HG02938 (cell line): ENCODE measurements around the gene ITGAL.
A peak's percentile ranks its signal among the peaks of the same experiment; 100 is the strongest.

ENCODE experiments used
- ATAC-seq: cut with Tn5 transposase; IDR thresholded peaks from one replicate; pipeline ENCODE4 v1.9.1; 2021; ENCODE audit warnings: mild to moderate bottlenecking, moderate library complexity; ENCODE audit not compliant: unreplicated experiment

Gene ITGAL

GRCh38 chr16:30567160-30567990 lies 94.8 kb downstream of the ITGAL start:
- no peak for ATAC-seq

DNA sequence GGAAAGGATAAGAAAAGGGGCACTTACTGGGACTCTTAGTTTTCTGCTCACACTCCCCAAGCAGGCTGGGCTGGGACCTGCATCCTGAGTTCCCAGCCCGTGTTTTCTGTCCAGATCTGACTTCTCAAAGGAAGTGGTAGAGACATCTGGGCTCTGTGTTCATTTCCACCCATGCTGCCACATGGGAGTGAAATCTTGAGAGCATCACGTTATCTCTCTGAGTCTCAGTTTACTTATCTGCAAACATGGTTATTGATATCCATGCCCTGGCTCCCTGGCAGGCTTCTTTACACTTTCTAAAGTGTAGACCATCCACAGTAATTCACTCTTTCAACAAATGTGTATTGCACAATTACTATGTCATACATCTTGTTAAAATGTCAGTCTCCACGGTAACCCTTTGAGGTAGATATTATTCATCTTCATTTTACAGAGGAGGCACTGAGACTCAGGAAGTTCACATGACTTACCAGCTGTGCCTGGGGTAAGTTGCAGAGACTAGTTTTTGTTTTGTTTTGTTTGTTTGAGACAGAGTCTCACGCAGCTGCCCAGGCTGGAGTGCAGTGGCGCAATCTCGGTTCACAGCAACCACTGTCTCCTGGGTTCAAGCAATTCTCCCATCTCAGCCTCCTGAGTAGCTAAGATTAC lies 95.6 kb downstream of the ITGAL start:
- no peak for ATAC-seq

DNA sequence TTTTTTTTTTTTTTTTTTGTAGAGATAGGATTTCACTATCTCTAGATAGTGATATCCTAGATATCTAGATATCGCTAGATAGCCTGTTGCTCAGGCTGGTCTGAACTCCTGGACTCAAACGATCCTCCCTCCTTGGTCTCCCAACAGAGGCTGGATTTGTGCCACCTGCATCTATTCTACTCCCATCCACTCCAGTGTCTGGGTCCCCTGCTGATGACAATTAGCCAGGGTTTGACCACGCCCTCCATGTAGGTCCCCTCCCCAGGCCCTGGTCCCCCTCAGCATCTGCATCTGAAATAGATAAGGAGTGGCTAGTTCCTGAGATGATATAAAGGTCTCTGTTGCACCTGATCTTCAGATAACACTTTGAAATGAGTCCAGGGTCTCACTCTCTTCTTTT lies 96.7 kb downstream of the ITGAL start:
- ATAC-seq, result no peak

DNA sequence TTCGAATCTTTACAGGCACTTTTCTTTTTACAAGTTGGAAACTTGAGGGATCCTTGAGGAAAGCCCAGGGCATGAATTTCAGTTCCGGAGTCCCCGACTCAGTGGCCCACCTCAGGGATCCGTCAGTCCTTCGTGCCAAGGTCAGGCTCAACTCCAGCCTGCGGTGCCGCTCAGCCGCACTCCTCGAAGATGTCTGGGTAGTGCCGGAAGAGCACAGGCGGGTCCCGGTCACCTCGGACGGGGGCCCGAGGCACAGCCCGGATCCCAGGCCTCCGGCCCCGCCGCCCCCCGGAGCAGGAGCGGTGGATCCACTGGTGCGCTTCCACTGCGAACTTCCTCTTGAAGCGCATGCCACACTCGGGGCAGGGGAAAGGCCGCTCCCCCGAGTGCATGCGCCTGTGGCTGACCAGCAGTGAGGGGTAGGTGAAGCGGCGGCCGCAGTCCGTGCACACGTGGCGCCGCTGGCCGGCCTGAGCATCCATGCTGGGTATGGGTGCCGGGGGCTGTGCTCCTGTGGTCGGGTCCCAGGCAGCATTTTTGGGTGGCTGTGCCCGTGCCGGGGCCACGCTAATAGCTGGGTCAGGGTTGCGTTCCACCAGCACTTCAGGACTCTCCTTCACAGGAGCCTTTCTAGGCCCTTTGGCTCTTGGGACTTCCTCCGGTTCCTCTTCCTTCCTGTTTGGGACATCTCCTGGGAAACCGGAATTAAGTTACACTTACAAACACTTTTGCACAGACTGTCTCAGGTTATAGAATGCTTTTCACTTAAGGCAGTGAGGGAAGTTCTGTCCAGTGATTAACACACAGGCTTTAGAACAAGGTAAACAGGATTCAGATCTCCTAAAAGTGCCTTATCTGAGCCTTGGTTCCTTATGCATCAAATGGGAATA lies 97.4 kb downstream of the ITGAL start:
- no peak for ATAC-seq

DNA sequence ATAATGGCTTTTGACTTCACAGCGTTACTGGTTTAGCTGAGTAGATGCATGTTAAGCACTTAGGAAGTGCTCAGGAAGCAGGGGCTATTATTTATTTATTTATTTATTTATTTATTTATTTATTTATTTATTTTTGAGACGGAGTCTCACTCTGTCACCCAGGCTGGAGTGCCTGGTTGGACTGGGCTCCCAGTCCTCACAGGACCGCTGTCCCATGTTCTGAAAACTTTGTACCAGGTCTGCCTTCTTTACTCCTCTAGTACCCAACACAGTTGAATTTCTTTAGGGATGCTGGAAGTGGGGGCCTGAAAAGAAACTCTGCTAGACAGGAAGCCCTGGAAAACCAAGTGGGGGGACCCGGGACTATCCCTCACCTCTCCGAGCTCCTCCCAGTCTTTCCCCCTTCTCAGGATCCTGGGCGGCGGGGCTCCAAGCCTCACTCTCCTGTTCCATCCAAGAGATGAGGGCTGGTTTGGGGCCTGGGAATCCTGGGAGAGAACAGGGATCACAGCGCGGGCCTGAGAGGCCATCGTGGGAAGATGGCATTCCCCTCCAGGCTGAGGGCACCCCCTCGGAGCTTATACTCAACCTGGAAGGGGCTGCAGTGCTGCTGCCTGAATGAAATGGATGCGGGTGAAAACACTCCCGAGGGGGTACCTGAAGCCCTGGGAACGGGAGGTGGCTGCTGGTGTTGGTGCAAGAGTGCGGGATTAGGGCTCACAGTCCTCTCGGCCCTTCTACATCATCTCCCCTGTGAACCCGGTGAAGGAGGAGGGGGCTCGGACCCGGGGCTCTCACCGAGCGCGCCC lies 98.3 kb downstream of the ITGAL start:
- ATAC-seq, result no peak

DNA sequence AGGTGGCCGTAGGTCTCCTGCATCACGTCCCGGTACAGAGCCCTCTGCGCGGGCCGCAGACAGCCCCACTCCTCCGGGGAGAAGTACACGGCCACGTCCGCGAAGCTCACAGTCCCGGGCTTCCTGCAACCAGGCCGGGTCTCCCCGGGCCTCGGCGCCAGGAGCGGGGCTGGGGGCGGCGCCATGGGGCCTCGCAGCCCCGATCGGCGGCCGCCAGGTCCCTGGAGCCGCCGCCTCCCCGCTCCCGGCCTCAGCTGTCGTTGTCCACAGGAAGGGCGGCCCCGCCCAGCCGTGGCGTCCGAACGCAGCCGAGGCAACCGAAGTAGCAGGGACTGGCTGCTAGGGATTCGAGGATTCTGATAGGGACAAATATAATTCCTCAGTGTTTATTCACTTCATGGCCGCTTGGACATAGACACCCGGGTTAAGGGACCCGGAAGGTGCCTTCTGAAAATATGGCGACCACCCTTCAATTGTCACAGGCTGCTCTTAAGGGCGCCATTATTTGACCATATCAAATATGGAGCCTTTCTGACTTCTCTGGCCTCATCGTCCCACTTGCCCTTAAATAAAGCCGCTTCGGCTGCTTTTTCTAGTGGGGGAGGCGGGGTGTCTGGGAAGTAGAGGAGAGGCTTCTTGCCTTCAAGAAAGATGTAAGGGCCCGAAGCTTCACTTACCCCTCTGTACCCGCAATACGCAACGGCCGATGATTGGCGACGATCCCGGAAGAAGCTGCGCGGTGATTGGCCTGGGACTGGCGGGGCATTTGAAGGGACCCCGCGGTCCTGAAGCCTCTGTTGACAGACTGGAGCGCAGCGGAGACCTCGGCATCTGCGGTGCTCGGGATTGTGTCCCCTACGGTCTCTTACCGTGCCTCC lies 99.1 kb downstream of the ITGAL start, which contains the start of gene ZNF688:
Gene ZNF688 (minus strand): TSS at position 270 of the 878 bp plus-strand sequence. CDS start 85 bp downstream, at position 185.
- peak; percentile 74 for ATAC-seq
